ENCODE measurements around the gene ANO9.
"Not testable (repeated sequence)": the region's sequence is repeated elsewhere in the genome, so short reads cannot be mapped to it uniquely, and the experiment has no call there.

ANO9 gene

DNA sequence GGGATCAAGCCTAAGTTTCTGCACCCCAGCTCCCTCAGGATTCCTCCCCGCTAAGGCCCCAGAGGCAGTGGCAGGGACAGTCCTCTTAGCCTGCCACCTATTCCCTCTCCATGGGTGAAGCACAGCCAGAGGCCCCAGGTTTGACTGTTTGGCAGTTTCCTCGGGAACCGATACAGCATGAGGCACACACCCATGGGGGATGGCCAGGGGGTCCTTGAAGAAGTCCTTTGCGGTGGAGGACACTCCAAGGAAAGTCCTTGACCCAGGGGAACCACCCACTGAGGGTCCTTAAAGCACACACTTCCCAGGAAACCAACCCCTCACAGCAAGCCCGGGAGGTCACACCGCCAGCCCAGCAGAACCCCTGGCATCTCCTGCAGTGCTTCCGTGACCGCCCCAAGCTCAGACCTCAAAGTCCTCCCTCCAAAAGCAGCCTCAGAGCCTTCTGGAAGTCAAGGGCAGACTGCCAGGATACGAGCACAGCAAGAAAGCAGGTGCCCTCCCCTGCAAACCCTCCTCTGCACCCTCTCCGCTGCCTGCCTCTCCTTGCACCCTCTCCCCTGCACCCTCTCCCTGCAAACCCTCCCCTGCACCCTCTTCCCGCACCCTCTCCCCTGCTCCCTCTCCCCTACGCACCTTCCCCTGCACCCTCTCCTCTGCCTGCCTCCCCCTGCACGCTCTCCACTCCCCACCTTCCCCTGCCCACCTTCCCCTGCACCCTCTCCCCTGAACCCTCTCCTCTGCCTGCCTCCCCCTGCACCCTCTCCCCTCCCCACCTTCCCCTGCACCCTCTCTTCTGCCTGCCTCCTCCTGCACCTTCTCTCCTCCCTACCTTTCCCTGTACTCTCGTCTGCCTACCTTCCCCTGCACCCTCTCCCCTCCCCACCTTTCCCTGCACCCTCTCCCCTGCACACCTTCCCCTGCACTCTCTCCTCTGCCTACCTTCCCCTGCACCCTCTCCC is 28.4 kb downstream of the ANO9 start:
- no peak for DNase-seq

DNA sequence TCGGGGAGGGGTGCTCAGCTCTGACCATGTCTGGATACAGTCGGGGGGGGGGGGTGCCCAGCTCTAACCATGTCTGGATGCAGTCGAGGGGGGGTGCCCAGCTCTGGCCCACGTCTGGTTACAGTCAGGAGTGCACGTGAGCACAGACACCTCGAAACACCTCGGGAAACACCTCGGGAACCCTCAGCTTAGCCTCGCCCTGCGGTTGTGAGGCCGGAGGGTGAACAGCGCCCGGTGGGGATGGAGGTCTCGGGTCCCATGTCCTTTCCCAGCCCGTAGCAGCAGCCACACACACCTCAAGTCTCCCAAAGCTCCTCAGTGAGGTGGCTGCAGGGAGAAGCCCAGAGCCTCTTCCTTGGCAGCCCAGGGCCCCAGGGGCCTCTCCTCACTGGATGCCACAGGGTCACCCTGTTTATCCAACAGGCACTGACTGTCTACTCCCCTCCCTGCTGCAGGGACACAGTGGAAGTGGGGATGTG is 29.1 kb downstream of the ANO9 start:
- DNase-seq = no peak

DNA sequence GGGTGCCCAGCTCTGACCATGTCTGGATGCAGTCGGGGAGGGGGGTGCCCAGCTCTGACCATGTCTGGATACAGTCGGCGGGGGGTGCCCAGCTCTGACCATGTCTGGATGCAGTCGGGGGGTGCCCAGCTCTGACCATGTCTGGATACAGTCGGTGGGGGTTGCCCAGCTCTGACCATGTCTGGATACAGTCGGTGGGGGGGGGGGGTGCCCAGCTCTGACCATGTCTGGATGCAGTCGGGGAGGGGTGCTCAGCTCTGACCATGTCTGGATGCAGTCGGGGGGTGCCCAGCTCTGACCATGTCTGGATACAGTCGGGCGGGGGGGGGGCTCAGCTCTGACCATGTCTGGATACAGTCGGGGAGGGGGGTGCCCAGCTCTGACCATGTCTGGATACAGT is 30.3 kb downstream of the ANO9 start:
- DNase-seq = not testable (repeated sequence)

DNA sequence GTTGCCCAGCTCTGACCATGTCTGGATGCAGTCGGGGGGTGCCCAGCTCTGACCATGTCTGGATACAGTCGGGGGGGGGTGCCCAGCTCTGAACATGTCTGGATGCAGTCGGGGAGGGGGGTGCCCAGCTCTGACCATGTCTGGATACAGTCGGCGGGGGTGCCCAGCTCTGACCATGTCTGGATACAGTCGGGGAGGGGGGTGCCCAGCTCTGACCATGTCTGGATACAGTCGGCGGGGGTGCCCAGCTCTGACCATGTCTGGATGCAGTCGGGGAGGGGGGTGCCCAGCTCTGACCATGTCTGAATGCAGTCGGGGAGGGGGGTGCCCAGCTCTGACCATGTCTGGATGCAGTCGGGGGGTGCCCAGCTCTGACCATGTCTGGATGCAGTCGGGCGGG is 31.1 kb downstream of the ANO9 start:
- not testable (repeated sequence) for DNase-seq

DNA sequence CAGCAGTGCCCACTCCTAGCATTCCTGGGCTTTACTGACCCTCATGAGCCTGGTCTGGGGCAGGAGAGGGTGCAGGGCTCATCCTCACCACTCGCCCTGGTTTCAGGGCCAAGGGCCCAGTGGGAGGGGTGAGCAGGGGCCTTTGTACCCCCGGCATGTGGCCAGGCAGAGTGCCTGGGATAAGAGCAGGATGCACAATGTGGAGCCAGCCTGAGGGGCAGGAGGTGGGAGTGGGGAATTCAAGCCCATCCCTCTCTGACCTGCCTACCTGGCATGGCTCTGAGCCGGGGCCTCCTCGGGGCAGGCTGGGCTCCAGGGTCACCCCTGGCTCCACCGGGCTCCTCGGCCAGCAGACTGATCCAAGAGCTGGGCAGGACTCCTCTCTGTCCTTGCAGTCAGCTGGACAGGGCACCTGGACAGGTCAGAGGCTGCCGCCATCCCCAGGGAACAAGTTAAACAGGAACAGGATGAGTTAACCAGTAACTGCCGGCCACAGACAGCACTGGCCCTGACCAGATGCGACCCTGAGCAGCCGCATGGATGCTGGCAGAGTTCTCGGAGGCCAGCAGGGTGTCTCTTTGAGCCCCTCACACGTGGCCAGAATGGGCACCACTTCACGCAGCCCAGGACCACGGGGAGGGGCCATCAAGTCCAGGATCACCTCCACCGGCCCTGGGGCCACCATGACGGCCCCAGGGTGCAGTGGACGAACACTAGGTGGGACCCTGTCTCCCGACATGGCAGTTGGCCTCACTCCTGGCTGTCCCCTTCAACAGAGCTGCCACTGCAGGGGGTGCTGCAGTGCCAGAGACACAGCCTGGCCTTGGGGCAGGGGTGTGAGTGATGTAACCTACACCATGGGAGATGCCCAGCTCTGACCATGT is 32.0 kb downstream of the ANO9 start:
- DNase-seq = no peak

DNA sequence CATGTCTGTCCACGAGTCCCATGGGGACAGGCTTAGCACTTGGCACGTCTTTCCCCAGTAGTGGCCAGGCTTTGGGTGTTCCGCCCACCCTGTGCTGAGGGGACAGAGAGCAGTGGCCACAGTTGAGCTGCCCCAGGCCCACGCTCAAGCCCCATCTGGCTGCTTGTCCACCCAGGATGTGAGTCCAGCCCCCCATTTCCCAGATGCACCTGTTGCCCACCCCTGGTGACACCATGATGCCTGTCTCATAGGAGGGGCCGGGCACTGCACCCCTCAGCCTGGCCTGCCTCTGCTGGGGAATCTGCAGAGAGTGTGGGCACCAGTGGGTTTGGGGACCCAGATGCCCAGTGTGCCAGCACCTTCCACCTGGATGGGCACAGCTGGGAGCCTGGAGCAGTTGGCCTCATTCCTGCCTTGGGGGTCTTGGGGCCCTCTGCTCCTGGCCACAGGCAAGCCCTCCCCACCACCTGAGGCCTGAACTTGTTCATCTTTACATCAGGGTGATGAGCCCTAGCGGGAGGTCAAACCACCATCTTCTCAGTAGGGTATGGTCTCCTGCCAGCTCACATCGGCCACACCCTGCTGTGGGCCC is 32.7 kb downstream of the ANO9 start:
- DNase-seq = no peak

DNA sequence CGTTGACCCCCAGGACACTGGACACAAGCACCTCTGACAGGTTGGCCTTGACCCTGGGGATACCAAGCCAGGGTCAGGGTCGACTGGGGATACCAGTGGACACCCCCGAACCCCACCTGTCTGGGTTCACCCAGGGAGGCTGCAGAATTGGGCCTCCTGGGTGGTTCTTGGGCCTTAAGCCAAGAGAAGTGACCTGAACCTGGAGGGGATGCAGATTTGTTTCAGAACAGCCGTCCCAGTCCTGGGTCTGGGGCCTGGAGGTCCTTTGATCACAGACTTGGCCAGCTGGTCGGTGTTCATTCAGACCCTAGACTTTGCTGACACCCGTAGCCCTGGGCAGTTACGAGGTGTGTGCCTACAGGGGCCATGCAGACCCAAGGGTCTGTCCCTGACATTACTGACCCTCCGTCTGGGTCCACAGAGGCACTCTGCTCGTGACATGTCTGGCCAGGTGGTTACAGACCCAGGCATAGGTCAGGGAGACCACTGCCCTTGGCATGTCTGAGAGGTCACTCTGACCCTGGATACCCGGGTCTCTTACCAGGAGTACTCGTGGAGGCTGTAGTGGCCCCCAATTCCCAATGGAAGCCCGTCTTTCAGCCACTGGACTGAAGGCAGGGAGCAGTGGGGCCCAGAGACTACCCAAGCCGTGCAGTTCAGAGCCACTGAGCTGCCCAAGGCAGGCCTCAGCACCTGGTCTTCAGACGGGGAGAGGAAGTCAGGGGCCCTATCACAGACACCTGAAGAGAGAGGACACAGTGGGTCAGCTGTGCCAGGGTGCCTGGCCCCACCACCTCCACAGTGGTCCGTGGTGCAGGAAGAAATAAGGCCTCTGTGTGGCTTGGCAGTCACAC is 33.4 kb downstream of the ANO9 start:
- DNase-seq = no peak

DNA sequence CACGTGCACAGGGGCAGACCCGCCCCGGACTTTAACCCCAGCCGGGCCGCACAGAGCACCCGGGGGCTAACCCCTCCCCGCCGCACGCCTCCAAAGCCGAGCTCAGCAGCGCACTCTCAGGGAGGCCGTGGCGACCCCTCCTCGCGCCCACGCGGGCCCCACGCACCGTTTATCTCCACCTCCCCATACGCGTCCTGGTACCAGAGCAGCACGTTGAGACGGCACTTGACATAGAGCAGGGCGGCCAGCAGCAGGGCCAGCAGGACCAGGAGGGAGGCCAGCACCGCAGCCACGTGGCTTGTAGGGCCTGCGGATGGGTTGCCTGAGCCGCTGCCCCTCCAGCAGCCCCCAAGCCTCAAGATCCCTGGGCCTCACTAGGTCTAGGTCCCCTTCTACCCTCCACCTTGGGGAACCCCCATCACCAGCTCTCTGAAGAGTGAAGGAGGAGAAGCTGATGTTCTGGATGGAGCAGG is 34.1 kb downstream of the ANO9 start:
- peak in 1 of 5 donors; percentile 40 for DNase-seq

DNA sequence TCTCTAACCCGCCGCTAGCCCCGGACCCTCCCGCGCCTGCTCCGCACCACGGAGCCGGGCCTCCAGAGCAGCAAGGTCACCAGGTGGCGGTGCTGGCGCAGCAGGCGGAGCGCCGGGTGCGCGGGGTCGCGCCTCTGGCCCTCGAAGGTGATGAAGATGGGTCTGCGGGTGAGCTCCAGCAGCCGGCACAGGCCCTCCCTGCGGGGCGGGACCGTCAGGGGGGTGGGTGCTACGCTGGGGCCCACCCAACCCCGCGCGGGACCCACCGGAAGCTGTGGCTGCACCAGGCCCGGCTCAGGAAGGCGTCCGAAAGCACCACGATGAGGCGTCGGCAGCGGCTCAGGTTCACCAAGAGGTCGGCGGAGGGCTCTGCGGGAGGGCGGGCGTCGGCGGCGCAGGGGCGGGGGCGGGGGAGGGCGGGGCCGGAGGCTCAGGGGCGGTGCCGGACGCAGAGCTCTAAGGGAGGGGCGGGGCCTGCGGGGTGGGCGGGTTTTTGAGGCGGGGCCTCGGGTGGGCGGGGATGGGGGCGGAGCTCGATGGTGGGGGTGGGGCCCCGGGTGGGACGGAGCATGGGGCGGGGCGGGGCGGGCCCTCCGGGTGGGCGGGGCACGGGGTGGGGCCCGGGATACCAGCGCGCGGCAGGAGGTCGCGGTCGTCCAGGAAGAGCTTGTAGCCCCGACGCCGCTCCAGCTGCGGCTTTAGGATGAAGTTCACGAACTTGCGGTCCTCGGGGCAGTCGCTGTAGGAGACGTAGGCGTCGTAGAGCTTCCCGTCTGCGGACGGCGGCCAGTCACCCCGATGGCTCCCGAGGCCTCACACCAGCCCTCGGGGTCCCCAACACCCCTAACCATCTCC is 34.8 kb downstream of the ANO9 start:
- peak; percentile 89 to 94 (median 93) for DNase-seq

DNA sequence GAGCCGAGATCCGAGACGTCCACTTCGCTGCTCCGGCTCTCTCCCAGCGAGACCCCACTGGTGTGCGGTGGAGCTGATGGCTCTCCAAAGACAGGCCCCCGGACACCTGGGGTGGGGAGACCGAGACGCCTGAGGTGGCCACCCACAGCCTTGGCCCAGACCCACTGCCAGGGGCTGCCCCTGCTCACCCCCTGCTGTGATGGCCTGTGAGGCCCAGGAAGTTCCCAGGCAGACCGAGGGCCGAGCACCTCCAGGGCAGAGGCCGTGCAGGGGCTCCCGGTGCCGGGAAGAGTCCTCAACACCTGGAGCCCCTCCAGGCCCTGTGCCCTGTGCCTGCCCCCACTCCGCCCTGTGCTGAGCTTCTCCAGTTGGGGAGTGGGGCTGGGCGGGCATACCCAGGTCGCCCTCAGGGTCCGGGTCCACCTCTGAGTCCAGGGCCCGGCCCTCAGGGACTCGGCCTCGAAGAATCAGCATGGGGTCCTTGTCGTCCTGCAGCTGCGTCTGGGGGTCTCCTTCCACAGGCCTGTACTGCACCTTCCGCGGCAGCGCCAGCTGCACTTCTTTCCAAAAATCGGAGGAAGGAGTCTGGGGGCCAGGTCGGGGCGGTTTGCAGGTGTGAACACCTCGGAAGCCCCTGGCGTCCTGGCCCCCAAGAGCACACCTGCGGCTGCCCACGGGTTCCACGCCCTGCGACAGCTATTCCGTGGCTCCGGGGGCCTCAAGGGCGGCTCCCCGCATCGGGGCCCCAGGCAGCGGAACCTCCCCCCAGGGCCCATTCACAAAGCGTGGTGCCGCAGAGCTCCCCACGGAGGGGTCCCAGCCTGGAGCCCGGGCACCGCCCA is 35.6 kb downstream of the ANO9 start:
- peak in 1 of 5 donors; percentile 10 for DNase-seq

DNA sequence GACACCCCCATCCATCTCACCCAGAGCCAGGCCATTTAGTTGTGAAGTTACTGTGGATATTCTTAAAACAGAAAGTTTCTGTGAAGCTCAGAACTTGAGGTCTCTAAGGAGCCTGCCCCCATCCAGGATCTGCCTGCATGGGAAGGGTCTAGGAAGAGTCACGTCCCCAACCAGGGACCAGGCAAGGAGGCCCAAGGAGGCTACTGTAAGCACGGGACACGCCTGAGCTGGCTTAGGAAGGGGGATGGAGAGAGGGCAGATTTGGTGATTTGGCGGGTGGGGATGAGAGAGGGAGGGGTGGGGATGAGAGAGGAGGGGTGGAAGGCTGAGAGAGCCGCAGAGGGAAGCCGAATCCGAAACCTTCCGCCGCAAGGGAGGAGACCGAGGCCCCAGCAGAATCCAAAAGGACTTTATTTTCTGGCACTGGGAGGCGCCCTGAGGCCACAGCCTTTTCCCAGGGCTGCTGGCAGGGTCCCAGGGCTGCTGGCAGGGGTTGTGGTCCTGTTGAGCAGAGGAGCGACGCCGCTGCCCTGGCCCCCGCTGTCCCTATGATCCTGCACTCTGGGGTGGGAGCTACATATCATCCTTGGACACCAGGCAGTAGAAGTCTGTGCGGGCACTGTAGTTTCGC is 36.4 kb downstream of the ANO9 start:
- no peak for DNase-seq

DNA sequence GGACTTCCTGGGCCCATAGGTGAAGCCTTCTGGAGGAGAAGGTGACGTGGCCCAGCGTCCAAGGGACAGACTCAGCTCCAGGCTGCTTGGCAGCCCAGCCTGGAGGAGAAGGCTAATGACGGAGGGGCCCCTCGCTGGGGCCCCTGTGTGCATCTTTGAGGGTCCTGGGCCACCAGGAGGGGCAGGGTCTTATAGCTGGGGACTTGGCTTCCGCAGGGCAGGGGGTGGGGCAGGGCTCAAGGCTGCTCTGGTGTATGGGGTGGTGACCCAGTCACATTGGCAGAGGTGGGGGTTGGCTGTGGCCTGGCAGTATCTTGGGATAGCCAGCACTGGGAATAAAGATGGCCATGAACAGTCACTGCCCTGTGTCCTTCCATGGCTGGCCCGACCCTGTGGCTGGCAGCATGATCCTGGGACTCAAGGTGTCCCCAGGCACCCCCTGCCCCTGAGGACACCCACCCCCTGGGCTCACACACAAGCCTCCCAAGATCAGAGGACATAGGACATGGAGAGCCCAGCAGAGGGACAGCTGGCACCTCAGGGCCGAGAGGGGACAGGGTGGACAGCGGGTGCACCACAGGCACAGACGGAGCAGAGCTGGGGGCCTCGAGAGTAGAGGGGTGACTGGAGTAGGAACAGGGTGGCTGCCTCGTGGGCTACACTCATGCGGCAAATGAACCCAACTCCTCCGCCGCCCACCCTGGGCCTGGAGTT is 37.1 kb downstream of the ANO9 start:
- no peak for DNase-seq

DNA sequence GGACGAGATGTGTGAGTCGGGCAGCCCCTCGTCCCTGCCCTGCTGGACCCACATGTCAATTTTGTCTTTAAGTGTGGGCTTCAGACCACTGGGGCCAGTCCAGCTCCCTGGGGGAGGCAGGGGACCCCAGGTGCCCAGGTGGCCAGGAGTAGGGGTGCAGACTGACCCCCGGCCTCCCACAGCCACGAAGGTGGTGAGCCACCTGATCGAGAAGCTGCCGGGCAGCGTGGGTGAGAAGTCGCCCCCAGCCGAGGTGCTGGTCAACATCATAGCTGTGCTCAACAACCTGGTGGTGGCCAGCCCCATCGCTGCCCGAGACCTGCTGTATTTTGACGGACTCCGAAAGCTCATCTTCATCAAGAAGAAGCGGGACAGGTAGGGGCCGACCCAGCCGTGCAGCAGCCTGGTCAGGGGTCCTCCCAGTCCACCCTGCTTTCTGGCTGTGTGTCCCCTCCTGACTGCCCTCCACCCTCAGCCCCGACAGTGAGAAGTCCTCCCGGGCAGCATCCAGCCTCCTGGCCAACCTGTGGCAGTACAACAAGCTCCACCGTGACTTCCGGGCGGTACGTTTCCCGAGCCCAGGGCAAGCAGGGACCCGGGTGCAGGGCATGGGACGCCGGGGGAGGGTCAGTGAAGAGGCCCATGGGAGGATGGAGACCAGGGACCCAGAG is 37.9 kb downstream of the ANO9 start:
- DNase-seq = peak in 1 of 5 donors; percentile 10

DNA sequence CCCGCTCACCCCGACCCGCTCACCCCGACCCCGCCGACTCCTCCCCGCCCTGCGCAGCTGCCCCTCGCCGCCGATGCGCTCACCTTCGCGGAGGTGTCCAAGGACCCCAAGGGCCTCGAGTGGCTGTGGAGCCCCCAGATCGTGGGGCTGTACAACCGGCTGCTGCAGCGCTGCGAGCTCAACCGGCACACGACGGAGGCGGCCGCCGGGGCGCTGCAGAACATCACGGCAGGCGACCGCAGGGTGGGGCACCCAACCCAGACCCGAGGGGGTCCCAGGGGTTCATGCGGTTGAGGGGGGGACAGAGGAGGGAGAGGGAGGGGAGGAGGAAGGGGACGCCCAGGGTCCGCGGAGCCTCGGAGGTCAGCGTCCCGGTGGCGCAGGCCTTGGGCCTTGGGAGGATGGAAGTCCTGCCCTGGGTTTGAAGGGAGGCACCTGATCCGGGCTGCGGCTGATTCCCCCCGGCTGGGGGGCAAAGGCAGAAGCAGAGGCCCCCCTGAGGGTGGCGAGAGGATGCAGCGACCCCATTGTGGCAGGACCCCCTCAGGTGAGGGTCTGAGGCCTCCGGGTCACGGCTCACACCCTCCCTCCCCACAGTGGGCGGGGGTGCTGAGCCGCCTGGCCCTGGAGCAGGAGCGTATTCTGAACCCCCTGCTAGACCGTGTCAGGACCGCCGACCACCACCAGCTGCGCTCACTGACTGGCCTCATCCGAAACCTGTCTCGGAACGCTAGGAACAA is 38.6 kb downstream of the ANO9 start:
- DNase-seq = peak in 1 of 5 donors; percentile 11

DNA sequence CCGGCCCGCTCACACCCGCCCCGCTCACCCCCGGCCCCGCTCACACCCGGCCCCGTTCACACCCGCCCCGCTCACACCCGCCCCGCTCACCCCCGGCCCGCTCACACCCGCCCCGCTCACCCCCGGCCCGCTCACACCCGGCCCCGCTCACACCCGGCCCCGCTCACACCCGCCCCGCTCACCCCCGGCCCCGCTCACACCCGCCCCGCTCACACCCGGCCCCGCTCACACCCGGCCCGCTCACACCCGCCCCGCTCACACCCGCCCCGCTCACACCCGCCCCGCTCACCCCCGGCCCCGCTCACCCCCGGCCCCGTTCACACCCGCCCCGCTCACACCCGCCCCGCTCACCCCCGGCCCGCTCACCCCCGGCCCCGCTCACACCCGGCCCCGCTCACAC is 40.6 kb downstream of the ANO9 start:
- not testable (repeated sequence) for DNase-seq

DNA sequence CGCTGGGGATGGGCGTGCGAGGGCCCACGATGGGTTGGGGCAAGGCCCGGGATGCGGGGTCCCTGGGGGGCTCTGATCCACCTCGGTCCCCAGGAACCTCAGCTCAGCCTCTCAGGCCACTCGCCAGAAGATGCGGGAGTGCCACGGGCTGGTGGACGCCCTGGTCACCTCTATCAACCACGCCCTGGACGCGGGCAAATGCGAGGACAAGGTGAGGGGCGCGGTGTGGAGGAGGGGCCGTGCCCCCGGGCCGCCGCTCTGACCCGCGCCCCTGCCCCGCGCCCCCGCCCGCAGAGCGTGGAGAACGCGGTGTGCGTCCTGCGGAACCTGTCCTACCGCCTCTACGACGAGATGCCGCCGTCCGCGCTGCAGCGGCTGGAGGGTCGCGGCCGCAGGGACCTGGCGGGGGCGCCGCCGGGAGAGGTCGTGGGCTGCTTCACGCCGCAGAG is 41.5 kb downstream of the ANO9 start:
- no peak for DNase-seq

DNA sequence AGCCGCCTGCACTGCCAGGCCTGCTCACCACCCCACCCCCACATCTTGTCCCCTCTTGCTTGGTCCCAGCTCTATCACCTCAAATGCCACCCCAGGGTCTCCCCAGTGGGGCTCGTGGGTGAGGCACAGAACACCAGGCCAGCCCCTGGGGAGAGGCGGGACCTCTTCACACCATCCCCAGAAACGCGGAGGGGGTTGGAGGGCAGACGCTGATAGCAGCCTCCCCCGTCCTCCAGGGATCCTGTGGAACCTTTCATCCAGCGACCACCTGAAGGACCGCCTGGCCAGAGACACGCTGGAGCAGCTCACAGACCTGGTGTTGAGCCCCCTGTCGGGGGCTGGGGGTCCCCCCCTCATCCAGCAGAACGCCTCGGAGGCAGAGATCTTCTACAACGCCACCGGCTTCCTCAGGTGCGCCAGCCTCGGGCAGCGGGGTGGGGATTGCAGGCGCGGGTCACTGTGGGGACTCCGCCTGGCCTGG is 42.0 kb downstream of the ANO9 start:
- DNase-seq = no peak
